Myocyte (in vitro differentiated cells): ENCODE measurements around the gene ECM1. TPM values are rescaled to one million over a fixed set of nuclear protein-coding genes. Genes with fewer than 3 reads are reported as not detected.

Source experiments
- DNase-seq: peaks from one replicate; pipeline ENCODE4 v3.0.0-alpha.2; 2012; ENCODE audit warnings: low read depth
- total RNA-seq: library from RNA; depleted of rRNA; stranded (reverse); fragments of >200 nt; gene quantifications from 2 replicates; pipeline ENCODE4 v1.2.3, GENCODE V29; 2014

The ECM1 gene
- total RNA-seq, 1 donor from 2014 or later = 33.6 TPM

DNA sequence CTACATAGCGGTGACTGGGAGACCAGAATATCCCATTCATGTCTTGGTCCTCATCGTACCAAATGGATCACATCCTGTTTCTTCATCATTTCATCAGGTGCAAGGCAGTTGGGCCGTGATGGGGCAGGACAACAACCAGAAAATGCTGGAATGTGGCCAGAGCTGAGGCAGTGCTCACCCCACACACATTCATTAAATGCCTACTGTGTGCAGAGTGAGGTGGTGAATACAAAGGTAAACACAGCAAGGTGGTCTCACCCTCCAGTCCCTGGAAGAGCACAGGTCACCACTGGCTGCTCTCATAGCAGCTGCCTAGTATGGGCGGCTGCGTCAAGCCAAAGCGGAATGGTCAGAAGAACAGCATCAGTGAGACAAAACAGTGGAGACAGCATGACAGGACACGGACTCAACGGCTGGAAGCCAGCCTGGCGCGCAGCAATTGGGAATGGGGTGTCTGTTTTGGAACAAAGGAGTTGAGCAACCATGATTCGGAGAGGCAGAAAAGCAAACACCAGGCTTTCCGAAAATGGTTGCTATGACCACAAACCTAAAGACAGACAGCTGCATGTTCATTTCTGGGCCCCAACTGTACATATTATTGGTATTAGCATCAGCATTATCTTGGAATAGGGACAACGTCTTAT lies 35.7 kb downstream of the ECM1 start:
- peak; percentile 53 for DNase-seq

DNA sequence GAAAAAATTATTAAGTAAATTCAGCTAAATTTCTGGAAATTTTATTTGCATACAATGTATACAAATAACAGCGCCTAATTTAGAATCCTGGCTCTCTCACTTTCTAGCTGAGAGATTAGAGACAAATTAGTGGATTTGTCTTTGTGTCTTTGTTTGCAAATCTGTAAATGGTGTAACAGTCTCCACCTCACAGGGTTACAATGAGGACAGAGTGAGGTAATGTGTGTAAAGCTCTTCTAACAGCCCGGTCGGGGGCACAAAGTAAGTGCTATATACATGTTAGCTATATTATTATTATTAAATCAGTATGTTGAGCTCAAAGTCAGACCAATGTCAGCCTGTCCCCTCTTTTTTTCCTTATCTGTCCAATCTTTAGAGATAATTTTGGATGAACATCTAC lies 36.3 kb downstream of the ECM1 start:
- peak; percentile 7 for DNase-seq

DNA sequence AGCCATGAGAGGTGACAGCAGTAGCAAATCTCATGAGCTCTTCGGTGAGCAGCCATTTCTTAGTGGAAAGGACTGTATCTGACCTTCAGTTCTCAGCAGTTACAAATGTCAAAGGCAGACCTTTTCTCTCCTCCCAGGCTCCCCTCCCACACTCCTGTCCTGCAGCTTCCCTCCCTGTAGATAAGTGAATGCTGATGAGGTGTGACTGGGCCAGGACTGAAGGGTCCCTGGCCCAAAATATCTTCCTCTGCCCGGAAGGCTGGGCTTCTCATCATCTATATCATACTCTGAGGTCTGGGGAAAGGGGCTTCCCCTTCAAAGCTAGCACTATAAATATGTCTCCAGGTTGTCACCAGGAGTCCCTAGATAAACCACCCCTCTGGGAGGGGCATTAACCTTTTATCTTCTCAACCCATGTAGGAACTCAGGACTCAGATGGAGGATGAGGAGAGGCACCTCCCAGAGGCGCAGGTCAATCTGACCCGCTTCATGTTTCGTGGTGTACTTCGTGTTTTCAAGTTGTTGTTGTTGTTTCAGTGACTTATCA lies 37.6 kb downstream of the ECM1 start:
- no peak for DNase-seq

DNA sequence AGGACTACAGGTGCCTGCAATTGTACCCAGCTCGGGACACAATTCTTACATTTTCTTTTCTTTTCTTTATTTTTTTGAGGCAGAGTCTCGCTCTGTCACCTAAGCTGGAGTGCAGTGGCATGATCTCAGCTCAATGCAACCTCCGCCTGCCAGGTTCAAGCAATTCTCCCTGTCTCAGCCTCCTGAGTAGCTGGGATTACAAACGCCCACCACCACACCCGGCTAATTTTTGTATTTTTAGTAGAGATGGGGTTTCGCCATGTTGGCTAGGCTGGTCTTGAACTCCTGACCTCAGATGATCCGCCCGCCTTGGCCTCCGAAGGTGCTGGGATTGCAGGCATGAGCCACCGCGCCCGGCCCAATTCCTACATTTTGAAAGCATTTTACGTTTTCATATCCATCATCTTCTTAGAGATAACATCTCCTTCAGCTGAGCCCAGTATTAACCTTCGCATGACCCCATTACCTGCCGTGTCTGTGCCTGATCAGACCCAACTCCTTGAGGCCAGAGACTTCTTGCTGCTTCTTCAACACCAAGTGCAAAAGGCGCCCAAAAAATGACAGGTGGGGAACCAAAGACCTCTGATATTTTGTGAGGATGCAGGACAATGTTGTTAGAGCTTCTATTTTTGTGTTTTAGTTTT lies 38.5 kb downstream of the ECM1 start:
- DNase-seq = no peak

DNA sequence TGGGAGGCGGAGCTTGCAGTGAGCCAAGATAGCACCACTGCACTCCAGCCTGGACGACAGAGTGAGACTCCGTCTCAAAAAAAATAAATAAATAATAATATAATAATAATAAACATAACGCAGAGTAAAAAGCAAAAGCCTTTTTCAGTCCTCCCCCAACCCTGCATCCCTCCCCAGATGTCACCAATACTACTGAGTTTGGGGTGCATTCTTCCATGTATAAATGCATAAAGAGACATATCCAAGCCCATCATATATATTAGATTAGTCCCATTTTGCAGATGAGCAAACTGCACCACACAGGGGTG lies 40.4 kb downstream of the ECM1 start:
- DNase-seq = no peak

DNA sequence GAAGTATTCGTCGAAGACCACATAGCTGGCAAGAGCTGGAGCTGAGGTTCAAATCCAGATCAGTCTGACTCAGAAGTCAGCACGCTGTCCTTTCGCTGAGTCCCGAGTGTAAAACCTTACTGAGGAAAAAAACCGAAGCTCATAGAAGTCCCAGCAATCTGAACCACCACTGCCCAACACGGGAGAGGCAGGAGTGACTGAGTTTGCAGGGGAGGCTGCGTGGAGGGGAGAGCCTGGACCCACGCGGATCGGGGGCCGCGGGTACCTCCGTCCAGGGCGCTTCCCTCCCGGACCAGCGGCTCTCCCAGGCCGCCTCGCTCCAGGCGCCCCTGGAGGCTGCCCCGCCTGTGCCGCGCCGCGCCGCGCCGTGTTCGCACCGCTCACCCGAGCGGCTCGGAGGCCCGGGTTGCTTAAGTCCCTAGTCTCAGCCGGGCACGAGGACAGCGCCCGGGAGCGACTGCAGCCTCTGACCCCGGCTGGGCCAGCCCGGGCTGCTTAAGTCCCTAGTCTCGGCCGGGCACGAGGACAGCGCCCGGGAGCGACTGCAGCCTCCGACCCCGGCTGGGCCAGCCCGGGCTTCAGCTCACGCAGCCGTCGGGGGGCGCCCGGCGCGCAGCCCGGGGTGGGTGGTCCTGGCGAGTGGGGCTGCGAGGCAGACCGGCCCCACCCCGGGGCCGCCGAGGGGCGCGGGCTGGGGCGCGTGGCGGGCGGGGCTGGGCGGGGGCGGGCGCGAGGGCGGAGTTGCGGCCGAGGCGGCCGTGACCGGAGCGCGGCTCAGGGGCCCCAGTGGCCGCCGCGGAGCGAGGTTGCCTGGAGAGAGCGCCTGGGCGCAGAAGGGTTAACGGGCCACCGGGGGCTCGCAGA lies 41.0 kb downstream of the ECM1 start, which contains the start of gene ADAMTSL4:
ADAMTSL4 (plus strand) TSS at position 777 of the 864 bp plus-strand sequence. CDS start 2,881 bp downstream, outside the sequence.
- DNase-seq = peak; percentile 80

DNA sequence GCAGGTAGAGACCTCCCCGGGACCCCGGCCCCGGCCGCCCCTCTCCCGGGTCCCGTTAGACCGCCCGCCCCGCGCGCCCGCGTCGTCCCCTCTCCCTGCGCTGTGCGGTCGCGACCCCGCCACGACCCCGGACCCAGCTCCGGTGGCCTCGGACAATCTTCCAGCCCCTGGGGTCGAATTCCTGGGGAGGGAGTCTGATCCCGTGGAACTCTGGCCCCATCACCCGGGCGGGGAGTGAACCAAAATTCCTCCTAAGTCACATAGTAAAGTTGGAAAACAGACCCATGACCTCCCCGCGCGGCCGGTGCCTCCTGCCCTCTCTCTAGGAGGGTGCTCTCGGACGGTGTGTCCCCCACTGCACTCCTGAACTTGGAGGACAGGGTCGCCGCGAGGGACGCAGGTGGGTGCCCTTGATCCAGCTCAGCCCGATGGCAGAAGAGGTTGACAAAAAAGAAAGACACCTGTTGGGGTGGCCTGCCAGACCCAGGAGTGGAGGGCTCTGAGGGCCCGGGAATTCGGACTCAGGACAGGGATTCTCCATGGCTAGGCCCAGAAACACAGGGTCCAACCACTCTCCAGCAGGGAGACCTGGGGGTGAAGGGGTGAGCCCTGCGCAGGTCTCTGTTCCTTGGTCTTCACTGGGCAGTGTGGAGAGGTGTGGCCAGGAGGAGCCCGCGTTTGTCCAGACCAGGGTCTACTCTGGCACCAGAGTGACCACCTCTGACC lies 41.8 kb downstream of the ECM1 start:
- DNase-seq = peak; percentile 52

DNA sequence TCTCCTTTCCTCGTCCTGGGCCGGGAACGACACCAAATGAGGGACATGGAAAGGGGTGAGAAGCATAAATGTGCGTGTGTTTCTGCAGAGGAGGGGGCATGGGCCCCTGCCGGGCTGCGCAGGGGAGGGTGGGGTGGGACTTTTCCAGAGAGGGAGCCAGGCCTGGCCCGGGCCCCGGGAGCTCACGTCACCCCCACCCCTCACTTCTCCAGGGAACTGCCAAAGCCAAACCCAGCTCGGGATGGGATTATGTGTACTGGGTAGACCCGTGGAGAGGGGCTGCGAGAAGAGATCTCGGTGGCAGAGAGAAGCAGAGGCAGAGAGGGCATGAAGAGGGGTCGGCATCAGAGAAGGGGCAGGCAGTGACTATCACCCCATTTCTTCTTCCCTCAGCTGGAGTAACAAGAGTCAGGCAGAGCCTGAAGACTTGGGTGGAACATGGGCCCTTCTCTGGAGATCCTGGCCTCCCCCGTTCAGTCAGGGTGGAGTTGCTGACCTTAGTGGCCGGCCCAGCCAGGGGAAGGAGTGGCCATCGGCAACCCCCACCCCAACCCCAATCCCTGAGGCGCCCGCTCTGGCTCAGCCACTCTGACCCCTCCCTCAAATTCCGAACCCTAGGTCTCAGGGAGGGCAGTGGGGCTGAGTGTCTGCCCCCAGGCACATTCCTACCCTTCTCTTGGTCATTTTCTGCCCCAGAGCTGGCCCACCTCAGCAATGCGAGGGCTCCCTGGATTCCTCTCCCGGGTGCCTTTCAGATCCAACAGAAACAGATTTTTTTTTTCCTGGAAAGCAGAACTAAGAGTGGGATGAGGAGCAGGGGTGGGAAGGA lies 42.5 kb downstream of the ECM1 start:
- DNase-seq = peak; percentile 14

DNA sequence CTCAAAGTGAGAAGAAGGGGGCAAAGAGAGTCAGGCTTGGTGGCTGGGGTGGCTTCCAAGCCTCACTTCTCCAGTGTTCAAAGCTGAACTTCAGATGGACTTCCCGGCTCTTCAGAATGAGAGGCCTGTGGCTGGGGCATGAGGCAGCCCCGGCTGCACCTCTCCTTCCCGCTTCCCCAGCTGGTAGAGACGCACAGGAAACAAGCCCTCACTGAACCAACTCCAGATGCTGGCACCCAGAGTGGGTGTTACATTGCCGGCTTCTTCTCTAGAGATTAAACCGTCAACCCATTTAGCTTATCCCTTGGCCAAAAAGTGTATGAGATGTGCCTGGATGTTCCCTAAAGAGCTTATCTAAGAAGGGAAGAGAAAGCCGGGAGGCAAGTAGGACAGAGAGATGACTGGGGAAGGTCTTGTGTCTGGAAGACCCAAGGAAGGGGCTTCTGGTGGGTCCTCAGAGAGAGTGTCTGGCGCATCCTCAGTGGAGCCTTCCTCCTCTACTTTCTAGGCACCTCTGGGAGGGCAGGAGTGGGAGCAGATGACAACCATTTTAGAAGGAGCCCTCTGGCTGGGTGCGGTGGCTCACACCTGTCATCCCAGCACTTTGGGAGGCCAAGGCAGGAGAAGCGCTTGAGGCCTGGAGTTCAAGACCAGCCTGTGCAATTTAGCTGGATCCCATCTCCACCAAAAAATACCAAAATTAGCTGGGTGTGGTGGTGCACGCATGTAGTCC lies 43.3 kb downstream of the ECM1 start:
- peak; percentile 5 for DNase-seq

DNA sequence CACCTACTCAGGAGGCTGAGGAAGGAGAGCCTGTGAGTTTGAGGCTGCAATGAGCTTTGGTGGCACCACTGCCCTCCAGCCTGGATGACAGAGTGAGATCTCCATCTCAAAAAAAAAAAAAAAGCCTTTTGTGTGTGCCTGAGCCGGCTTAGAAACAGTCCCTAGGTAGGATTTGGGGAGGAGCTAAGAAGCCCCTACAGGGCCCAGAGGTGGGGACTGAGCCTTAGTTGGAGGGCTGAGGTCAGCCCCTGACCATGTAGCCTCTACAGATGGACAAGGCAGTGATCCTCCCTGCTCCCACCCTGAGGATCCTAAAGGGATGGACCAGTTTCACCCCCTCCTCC lies 43.8 kb downstream of the ECM1 start:
- peak; percentile 3 for DNase-seq

DNA sequence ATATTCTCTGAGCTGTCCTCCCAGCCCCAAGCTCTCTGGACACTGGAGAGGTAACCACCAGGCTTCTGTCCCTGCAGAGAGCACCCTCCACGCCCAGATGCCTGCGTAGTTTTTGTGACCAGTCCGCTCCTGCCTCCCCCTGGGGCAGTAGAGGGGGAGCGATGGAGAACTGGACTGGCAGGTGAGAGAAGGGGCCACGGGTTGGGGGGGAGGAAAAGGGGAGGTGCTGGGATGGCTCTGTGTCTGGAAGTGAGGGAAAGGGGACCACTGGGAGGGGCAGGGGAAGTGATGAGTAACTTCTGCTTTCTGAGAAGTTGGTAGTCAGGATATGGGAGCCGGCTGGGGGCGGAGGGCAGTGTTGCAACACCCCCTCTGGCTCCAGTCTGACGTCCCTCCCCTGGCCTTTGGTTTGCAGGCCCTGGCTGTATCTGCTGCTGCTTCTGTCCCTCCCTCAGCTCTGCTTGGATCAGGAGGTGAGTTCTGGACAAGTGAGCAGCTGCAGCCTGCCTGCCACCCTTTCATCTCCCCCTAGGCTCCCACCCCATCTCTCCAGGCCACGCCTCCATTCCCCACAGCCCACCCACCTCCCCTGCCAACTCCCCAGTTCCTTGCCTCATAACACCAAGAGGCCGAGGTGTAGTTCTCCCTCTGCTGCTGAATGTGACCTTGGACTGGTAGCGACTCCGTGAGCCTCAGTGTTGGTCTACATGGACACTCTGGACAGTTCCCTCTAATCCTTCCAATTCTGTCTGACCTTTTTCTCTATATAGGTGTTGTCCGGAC lies 44.4 kb downstream of the ECM1 start:
- DNase-seq = peak; percentile 66

DNA sequence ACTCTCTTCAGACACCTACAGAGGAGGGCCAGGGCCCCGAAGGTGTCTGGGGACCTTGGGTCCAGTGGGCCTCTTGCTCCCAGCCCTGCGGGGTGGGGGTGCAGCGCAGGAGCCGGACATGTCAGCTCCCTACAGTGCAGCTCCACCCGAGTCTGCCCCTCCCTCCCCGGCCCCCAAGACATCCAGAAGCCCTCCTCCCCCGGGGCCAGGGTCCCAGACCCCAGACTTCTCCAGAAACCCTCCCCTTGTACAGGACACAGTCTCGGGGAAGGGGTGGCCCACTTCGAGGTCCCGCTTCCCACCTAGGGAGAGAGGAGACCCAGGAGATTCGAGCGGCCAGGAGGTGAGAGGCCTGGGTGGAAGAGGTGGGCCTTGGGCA lies 45.0 kb downstream of the ECM1 start:
- DNase-seq = no peak

DNA sequence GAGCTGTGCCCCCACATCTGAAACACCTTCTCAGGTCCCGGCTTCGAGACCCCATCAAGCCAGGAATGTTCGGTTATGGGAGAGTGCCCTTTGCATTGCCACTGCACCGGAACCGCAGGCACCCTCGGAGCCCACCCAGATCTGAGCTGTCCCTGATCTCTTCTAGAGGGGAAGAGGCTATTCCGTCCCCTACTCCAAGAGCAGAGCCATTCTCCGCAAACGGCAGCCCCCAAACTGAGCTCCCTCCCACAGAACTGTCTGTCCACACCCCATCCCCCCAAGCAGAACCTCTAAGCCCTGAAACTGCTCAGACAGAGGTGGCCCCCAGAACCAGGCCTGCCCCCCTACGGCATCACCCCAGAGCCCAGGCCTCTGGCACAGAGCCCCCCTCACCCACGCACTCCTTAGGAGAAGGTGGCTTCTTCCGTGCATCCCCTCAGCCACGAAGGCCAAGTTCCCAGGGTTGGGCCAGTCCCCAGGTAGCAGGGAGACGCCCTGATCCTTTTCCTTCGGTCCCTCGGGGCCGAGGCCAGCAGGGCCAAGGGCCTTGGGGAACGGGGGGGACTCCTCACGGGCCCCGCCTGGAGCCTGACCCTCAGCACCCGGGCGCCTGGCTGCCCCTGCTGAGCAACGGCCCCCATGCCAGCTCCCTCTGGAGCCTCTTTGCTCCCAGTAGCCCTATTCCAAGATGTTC lies 45.6 kb downstream of the ECM1 start:
- no peak for DNase-seq

DNA sequence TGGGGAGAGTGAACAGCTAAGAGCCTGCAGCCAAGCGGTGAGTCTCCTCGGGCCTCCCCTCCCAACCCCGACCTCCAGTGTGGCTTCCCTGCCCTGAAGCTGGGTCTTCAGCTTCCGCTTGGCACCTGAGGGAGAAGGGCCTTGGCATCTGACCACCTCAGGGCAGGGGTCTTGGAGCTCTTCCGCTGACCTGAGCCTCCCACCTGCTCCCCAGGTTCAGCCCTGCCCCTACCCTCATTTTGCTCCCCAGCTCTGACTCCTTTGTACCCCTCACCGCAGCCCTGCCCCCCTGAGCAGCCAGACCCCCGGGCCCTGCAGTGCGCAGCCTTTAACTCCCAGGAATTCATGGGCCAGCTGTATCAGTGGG lies 46.2 kb downstream of the ECM1 start:
- DNase-seq = no peak

DNA sequence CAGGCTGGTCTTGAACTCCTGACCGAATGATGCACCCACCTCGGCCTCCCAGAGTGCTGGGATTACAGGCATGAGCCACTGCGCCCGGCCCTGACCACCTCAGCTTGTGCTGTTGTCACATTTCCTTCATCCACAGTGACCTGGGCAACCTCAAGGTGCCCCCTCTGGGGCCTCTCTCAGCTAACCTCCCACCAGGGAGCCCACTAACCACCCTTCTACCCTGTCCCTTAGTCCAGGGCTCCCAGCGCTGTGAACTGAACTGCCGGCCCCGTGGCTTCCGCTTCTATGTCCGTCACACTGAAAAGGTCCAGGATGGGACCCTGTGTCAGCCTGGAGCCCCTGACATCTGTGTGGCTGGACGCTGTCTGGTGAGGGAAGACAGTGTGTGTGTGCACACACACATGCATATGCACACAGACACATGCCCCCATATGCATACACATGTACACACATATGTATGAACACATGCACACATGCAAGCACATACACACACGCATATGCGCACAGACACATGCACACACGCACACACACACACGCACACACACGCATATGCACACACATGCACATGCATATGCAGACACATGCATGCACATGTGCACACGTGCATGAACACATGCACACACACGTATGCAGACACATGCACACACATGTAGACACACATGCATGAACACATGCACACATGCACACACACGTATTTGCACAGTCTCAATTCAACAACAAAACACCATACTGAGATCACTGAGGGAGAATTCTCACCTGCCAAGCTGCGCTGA lies 47.5 kb downstream of the ECM1 start:
- DNase-seq = no peak

DNA sequence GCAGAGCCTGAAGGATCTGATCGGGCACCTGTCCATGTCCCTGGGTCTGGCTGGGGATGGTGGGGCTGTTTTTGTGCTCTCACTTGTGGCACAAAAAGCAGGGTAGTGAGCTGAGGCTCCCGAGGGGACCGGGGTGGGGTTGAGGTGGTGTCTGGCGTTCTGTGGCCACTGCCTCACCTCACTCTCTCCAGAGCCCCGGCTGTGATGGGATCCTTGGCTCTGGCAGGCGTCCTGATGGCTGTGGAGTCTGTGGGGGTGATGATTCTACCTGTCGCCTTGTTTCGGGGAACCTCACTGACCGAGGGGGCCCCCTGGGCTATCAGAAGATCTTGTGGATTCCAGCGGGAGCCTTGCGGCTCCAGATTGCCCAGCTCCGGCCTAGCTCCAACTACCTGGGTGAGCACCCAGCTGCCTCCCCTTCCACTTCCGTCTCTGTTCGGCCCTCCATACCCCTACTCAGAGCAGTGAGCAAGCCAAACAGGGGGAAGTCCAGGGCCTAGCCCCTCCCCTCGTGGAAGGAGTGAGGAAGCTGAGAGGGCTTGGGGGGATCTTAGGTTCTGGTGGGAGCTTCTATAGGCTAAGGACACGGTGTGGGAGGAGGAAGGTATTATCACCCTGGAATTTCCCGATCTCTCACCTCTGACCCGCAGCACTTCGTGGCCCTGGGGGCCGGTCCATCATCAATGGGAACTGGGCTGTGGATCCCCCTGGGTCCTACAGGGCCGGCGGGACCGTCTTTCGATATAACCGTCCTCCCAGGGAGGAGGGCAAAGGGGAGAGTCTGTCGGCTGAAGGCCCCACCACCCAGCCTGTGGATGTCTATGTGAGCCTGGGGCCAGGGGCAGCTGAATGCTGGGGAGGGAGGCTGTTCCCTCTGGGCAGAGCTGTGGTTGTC lies 48.3 kb downstream of the ECM1 start:
- no peak for DNase-seq
